ACC112 (cell line): Measurements from ENCODE around the gene SLC26A3.
A peak's percentile ranks its signal among the peaks of the same experiment; 100 is the strongest.

Experiments
- H2AFZ ChIP-seq: fragments of 200-600 bp; sonication (generic); one replicate; pipeline ENCODE4 v1.6.0; 2017; ENCODE audit warnings: antibody characterized with exemption, low read length; ENCODE audit not compliant: unreplicated experiment
- H3K27ac ChIP-seq: fragments of 200-600 bp; sonication (generic); 2 replicates; pipeline ENCODE4 v1.5.1; 2014; ENCODE audit warnings: low read depth, mild to moderate bottlenecking, antibody characterized with exemption, low read length, moderate library complexity
- H3K27me3 ChIP-seq: fragments of 200-600 bp; sonication (generic); 2 replicates; pipeline ENCODE4 v1.6.1; 2014; ENCODE audit warnings: mild to moderate bottlenecking, antibody characterized with exemption, low read length, moderate library complexity, mixed read lengths; ENCODE audit not compliant: insufficient read depth
- H3K36me3 ChIP-seq: fragments of 200-600 bp; sonication (generic); 2 replicates; pipeline ENCODE4 v1.6.1; 2016; ENCODE audit warnings: mild to moderate bottlenecking, antibody characterized with exemption, low read length, moderate library complexity, mixed read lengths; ENCODE audit not compliant: insufficient read depth
- H3K4me1 ChIP-seq: fragments of 200-600 bp; sonication (generic); one replicate; pipeline ENCODE4 v1.6.1; 2016; ENCODE audit warnings: low read length, mixed read lengths; ENCODE audit not compliant: insufficient read depth, unreplicated experiment, control insufficient read depth
- H3K4me3 ChIP-seq: fragments of 200-600 bp; sonication (generic); 2 replicates; pipeline ENCODE4 v1.5.1; 2014; ENCODE audit warnings: mild to moderate bottlenecking, low read depth, low read length
- H3K79me2 ChIP-seq: fragments of 200-600 bp; sonication (generic); one replicate; pipeline ENCODE4 v1.6.0; 2016; ENCODE audit warnings: low read length; ENCODE audit not compliant: control insufficient read depth, unreplicated experiment, insufficient read depth

Gene SLC26A3

GRCh38 chr7:107754642-107755041 lies 48.4 kb downstream of the SLC26A3 start:
- H3K27me3 ChIP-seq: no peaks in the 10 kb centered on the region
- peaks cover 40% of the 10 kb centered on the region for H3K36me3 ChIP-seq
- H2AFZ ChIP-seq: no peak overlapping the region
- H3K4me1 ChIP-seq: no peaks in the 10 kb centered on the region
- no peak overlapping the region for H3K4me3 ChIP-seq
- H3K79me2 ChIP-seq: peaks cover 10% of the 10 kb centered on the region
- H3K27ac ChIP-seq: no peak overlapping the region

- peaks cover 16% of the 10 kb centered on the region for H3K4me1 ChIP-seq
- H3K36me3 ChIP-seq: peaks cover 27% of the 10 kb centered on the region
- no peaks in the 10 kb centered on the region for H3K27me3 ChIP-seq
- peaks cover 42% of the 10 kb centered on the region for H3K79me2 ChIP-seq
- no peak overlapping the region for H3K4me3 ChIP-seq
- H2AFZ ChIP-seq: no peak overlapping the region
- H3K27ac ChIP-seq: no peak overlapping the region
Measured at GRCh38 chr7:107751113-107751512, 51.9 kb downstream of the SLC26A3 start.

GRCh38 chr7:107746006-107746405 lies 57.0 kb downstream of the SLC26A3 start:
- Histone ChIP-seq H3K36me3 (peaks cover 8% of the 10 kb centered on the region), H2AFZ (no peak overlapping the region), H3K4me1 (peaks cover 33% of the 10 kb centered on the region), H3K27me3 (no peaks in the 10 kb centered on the region), H3K79me2 (peaks cover 59% of the 10 kb centered on the region), H3K4me3 (peak overlapping the region; percentile 86), H3K27ac (no peak overlapping the region)

GRCh38 chr7:107744345-107744750 lies 58.7 kb downstream of the SLC26A3 start:
- Histone ChIP-seq H2AFZ (peak overlapping the region; percentile 63), H3K79me2 (peaks cover 53% of the 10 kb centered on the region), H3K4me3 (peak overlapping the region; percentile 86), H3K36me3 (peaks cover 7% of the 10 kb centered on the region), H3K27me3 (no peaks in the 10 kb centered on the region), H3K27ac (peak overlapping the region; percentile 91), H3K4me1 (peaks cover 33% of the 10 kb centered on the region)

GRCh38 chr7:107743567-107744344 lies 59.3 kb downstream of the SLC26A3 start, which contains the start of gene CBLL1:
Gene CBLL1 (plus strand): TSS chr7:107744142. CDS start chr7:107744164, 22 bp downstream.
- H3K27me3 ChIP-seq: no peaks in the 10 kb centered on the region
- peak within 1 kb of the TSS; percentile 91 for H2AFZ ChIP-seq
- H3K4me3 ChIP-seq: peak within 1 kb of the TSS; percentile 86
- peaks cover 33% of the 10 kb centered on the region for H3K4me1 ChIP-seq
- peaks cover 1% of the 10 kb centered on the region for H3K36me3 ChIP-seq
- H3K27ac ChIP-seq: peak within 1 kb of the TSS; percentile 91
- H3K79me2 ChIP-seq: peaks cover 48% of the 10 kb centered on the region

- H3K79me2 ChIP-seq: peaks cover 40% of the 10 kb centered on the region
- H3K4me1 ChIP-seq: peaks cover 33% of the 10 kb centered on the region
- H2AFZ ChIP-seq: peak overlapping the region; percentile 91
- H3K36me3 ChIP-seq: no peaks in the 10 kb centered on the region
- H3K27ac ChIP-seq: peak overlapping the region; percentile 91
- peak overlapping the region; percentile 86 for H3K4me3 ChIP-seq
- H3K27me3 ChIP-seq: no peaks in the 10 kb centered on the region
Measured at GRCh38 chr7:107742678-107743566, 60.1 kb downstream of the SLC26A3 start.

GRCh38 chr7:107728276-107728675 lies 74.7 kb downstream of the SLC26A3 start:
- H3K27me3 ChIP-seq: peaks cover 30% of the 10 kb centered on the region
- H3K4me3 ChIP-seq: no peak overlapping the region
- H3K27ac ChIP-seq: no peak overlapping the region
- H3K36me3 ChIP-seq: no peaks in the 10 kb centered on the region
- no peaks in the 10 kb centered on the region for H3K79me2 ChIP-seq
- no peak overlapping the region for H2AFZ ChIP-seq
- no peaks in the 10 kb centered on the region for H3K4me1 ChIP-seq

GRCh38 chr7:107726356-107727130 lies 76.5 kb downstream of the SLC26A3 start:
- Histone ChIP-seq H3K4me3 (no peak overlapping the region), H3K27ac (no peak overlapping the region), H3K36me3 (no peaks in the 10 kb centered on the region), H2AFZ (no peak overlapping the region), H3K27me3 (peaks cover 30% of the 10 kb centered on the region), H3K79me2 (no peaks in the 10 kb centered on the region), H3K4me1 (no peaks in the 10 kb centered on the region)

- Histone ChIP-seq H3K36me3 (no peaks in the 10 kb centered on the region), H2AFZ (no peak overlapping the region), H3K27me3 (peaks cover 30% of the 10 kb centered on the region), H3K4me3 (no peak overlapping the region), H3K27ac (no peak overlapping the region), H3K79me2 (no peaks in the 10 kb centered on the region), H3K4me1 (no peaks in the 10 kb centered on the region)
Measured at GRCh38 chr7:107725138-107725740, 77.8 kb downstream of the SLC26A3 start.

- no peaks in the 10 kb centered on the region for H3K79me2 ChIP-seq
- no peak overlapping the region for H3K27ac ChIP-seq
- H3K4me1 ChIP-seq: no peaks in the 10 kb centered on the region
- no peak overlapping the region for H3K4me3 ChIP-seq
- peaks cover 15% of the 10 kb centered on the region for H3K27me3 ChIP-seq
- H3K36me3 ChIP-seq: no peaks in the 10 kb centered on the region
- H2AFZ ChIP-seq: no peak overlapping the region
Measured at GRCh38 chr7:107723255-107723654, 79.8 kb downstream of the SLC26A3 start.
